Upper lobe of right lung (tissue), 1 donor: ENCODE results near the gene CCNY. TPM values are rescaled to one million over a fixed set of nuclear protein-coding genes. Genes with fewer than 3 reads are reported as not detected.
A peak's percentile ranks its signal among the peaks of the same experiment; 100 is the strongest.

Experiments used
- ATAC-seq: fragments of 200-7000 bp; cut with Tn5 transposase; one replicate; pipeline ENCODE4 v1.9.1; 2020; ENCODE audit warnings: mild to moderate bottlenecking, moderate library complexity
- DNase-seq: peaks from one replicate; pipeline ENCODE4 v3.0.0-alpha.2; 2020
- H3K27ac ChIP-seq: fragments of 200-600 bp; one replicate; pipeline ENCODE4 v1.8.0; 2022
- H3K27me3 ChIP-seq: fragments of 200-600 bp; one replicate; pipeline ENCODE4 v1.8.0; 2022; ENCODE audit warnings: mild to moderate bottlenecking
- H3K36me3 ChIP-seq: fragments of 200-600 bp; one replicate; pipeline ENCODE4 v1.8.0; 2022
- H3K4me1 ChIP-seq: fragments of 200-600 bp; one replicate; pipeline ENCODE4 v1.8.0; 2022
- H3K4me3 ChIP-seq: fragments of 200-600 bp; one replicate; pipeline ENCODE4 v1.8.0; 2022; ENCODE audit warnings: mild to moderate bottlenecking
- H3K9me3 ChIP-seq: fragments of 200-600 bp; one replicate; pipeline ENCODE4 v1.8.0; 2022
- CTCF ChIP-seq: fragments of 200-600 bp; IDR thresholded peaks from one replicate; pipeline ENCODE4 v1.8.0; 2022; ENCODE audit warnings: antibody characterized with exemption
- intact Hi-C: fragments of 100-400 bp; cut with DNase I; formaldehyde crosslinking; loops from one replicate; pipeline ENCODE4 v1.11.0; 2022
- total RNA-seq: library from RNA; stranded (reverse); fragmentation: NEBNext Ultra II Directional; extraction: Animal tissue kit (Norgen Biotek cat#: 25700); gene quantifications from one replicate; pipeline ENCODE4 v1.2.1, GENCODE V29; 2021
- donor health status: DM: no; HTN: yes; CAD: no; lungs with severe emphysema.

CCNY gene
- total RNA-seq, 1 donor from 2014 or later, result 85.4 TPM

DNA sequence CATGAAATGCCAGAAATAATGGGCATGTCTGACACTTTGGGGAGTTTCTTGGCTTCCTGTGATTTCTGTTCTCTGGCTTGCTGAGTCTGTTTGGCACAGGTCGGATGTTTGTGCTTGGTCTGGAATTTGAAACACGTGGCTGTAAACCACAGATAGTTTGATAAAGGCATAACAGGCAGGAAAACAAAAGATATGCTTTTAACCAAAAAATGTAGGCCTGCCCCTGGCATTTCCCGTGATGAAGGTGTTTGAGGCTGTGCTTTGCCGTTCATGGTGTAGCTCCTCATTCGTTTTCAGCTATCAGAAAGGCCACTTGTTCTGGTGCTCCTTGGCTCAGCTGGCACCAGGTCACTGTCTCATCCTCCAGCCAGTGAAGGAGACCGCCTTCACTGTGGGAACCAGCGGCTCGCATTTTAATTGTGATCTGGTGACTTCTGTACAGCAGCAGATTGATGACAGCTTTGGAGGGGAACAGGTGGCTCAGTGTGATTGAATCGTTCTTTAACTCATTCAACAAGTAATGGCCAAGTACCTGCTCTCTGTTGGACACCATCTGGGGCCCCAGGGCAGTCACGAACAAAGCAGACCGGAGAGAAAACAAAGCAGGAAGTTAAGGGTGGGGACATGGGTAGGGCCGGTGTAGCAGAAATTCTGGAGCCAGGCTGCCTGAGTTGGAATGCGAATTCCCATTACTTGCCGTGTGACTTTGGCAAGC is 111.5 kb downstream of the CCNY start:
- no peak for DNase-seq
- intact Hi-C loops, result no loop called here
- no peaks in the 10 kb centered on the region for H3K27me3 ChIP-seq
- no peak for TF ChIP-seq CTCF
- H3K27ac ChIP-seq, result peak overlapping the region; percentile 72
- H3K4me1 ChIP-seq, result peaks cover 55% of the 10 kb centered on the region
- no peak overlapping the region for H3K4me3 ChIP-seq
- ATAC-seq, result peak; percentile 59
- peaks cover 20% of the 10 kb centered on the region for H3K9me3 ChIP-seq
- H3K36me3 ChIP-seq, result no peaks in the 10 kb centered on the region

DNA sequence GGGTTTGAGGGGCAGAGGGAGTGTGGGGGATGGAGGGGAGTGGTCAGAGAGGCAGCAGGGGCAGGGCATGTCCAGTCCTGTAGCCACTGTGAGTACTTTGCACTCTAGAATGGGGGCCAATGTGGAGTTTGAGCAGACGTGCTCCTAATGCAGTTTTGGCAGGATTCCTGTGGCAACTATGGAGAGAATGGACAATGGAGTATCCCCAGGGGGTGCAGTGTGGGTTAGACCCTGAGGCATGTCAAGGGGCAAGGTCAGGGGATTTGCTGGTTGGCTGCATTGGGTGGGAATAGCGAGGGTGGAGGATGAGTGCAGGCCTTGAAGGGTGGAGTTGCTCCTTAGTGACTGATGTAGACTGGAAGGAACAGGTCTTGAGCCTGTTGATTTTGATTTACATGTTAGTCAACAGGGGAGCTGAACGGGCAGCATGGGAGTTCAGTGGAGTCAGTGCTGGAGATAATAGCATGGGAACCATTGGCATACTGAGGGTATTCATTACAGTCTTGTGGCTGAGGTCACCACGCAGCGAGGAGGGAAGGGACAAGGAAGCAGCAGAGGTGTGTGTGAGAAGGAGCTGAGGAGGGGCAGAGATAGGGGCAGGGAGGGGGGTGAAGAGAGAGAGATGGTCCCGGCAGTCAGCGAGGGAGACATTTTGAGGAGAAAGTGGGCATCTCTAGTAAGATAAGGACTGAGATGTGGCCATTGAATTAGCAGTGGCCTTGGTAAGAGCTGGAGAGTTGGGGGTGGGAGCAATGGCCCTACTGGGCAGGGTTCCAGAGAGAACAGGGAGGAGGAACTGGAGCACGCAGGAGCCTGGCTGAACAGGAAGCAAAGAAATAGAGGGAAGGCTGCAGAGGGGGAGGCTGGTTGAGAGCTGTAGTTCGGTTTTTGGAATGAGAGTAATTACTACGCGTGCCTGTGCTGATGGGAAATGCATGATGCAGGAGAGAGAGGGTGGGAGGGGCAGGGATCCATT is 112.7 kb downstream of the CCNY start:
- Histone ChIP-seq H3K4me1 (peaks cover 60% of the 10 kb centered on the region), H3K4me3 (no peak overlapping the region), H3K27me3 (no peaks in the 10 kb centered on the region), H3K27ac (peak overlapping the region; percentile 72), H3K36me3 (no peaks in the 10 kb centered on the region), H3K9me3 (peaks cover 10% of the 10 kb centered on the region)
- TF ChIP-seq CTCF, result no peak
- no peak for DNase-seq
- peak; percentile 53 for ATAC-seq
- intact Hi-C loops, result no loop called here

- DNase-seq, result no peak
- Histone ChIP-seq H3K27me3 (no peaks in the 10 kb centered on the region), H3K27ac (peak overlapping the region; percentile 80), H3K9me3 (peaks cover under 1% of the 10 kb centered on the region), H3K4me1 (peaks cover 70% of the 10 kb centered on the region), H3K36me3 (no peaks in the 10 kb centered on the region), H3K4me3 (no peak overlapping the region)
- no peak for ATAC-seq
- no peak for TF ChIP-seq CTCF
- intact Hi-C loops, result no loop called here
Measured at GRCh38 chr10:35449944-35450343, 113.6 kb downstream of the CCNY start.

- H3K4me3 ChIP-seq, result no peak overlapping the region
- peak; percentile 51 for ATAC-seq
- no peak for DNase-seq
- peak overlapping the region; percentile 80 for H3K27ac ChIP-seq
- no peaks in the 10 kb centered on the region for H3K36me3 ChIP-seq
- peaks cover 75% of the 10 kb centered on the region for H3K4me1 ChIP-seq
- intact Hi-C loops, result no loop called here
- no peaks in the 10 kb centered on the region for H3K27me3 ChIP-seq
- no peaks in the 10 kb centered on the region for H3K9me3 ChIP-seq
- TF ChIP-seq CTCF, result no peak
Measured at GRCh38 chr10:35451151-35452016, 115.1 kb downstream of the CCNY start.

DNA sequence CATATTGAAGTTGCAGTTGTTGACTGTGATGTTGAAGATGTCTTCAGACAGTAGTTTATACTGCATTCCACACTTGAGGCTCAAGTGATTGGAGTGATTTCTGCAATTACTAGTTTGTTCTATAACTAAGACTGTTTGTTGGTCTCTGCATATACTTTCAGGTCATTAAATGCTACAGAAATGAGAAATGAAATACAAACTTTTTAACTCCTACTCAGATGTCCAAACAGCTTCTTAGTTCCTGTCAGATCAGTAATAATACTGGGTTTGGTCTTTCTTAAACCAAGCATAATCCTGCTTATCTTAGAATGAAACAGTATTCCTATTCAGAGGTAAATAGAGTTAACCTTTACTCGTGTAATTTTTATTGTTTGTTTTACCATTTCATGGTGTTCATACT is 115.9 kb downstream of the CCNY start:
- no peaks in the 10 kb centered on the region for H3K9me3 ChIP-seq
- H3K4me1 ChIP-seq, result peaks cover 74% of the 10 kb centered on the region
- no peak for TF ChIP-seq CTCF
- DNase-seq (no peak), ATAC-seq (no peak)
- peak overlapping the region; percentile 80 for H3K27ac ChIP-seq
- H3K27me3 ChIP-seq, result no peaks in the 10 kb centered on the region
- H3K4me3 ChIP-seq, result no peak overlapping the region
- intact Hi-C loops, result no loop called here
- no peaks in the 10 kb centered on the region for H3K36me3 ChIP-seq
